Neural cell (in vitro differentiated cells): ENCODE measurements around the gene DAP3. TPM values are rescaled to one million over a fixed set of nuclear protein-coding genes. Genes with fewer than 3 reads are reported as not detected.

Experiments used
- H2AFZ ChIP-seq: fragments of 200-600, 300-800 bp; sonication (generic), shearing (Covaris generic); 2 replicates; pipeline ENCODE4 v1.6.0; 2014; ENCODE audit warnings: low read depth, mild to moderate bottlenecking, antibody characterized with exemption, low read length, moderate library complexity
- H3F3A ChIP-seq: fragments of 200-600 bp; shearing (Covaris generic); 2 replicates; pipeline ENCODE4 v1.6.1; 2016; ENCODE audit warnings: mild to moderate bottlenecking, moderate library complexity, mixed read lengths, antibody characterized with exemption, low read length; ENCODE audit not compliant: insufficient read depth, poor library complexity, severe bottlenecking
- H3K27ac ChIP-seq: fragments of 200-600, 300-800 bp; sonication (generic), shearing (Covaris generic); 2 replicates; pipeline ENCODE4 v1.5.1; 2014; ENCODE audit warnings: mild to moderate bottlenecking, low read length, moderate library complexity
- H3K27me3 ChIP-seq: fragments of 300-800, 200-600 bp; sonication (generic), shearing (Covaris generic); 2 replicates; pipeline ENCODE4 v1.6.0; 2014; ENCODE audit warnings: mild to moderate bottlenecking, low read depth, low read length, moderate library complexity; ENCODE audit not compliant: insufficient read depth
- H3K36me3 ChIP-seq: fragments of 300-800, 200-600 bp; sonication (generic), shearing (Covaris generic); 2 replicates; pipeline ENCODE4 v1.5.1; 2014; ENCODE audit warnings: mild to moderate bottlenecking, antibody characterized with exemption, low read length, moderate library complexity; ENCODE audit not compliant: insufficient read depth
- H3K4me2 ChIP-seq: fragments of 300-800, 200-600 bp; sonication (generic), shearing (Covaris generic); 2 replicates; pipeline ENCODE4 v1.6.0; 2014; ENCODE audit warnings: mild to moderate bottlenecking, low read length
- H3K4me3 ChIP-seq: fragments of 300-800, 200-600 bp; sonication (generic), shearing (Covaris generic); 2 replicates; pipeline ENCODE4 v1.5.1; 2014; ENCODE audit warnings: mild to moderate bottlenecking, low read length, moderate library complexity
- H3K79me2 ChIP-seq: fragments of 200-600 bp; shearing (Covaris generic); replicated peaks from 2 replicates; pipeline ENCODE4 v1.6.0; 2014; ENCODE audit warnings: mild to moderate bottlenecking, low read length, moderate library complexity; ENCODE audit not compliant: insufficient read depth
- H3K9ac ChIP-seq: fragments of 300-800, 200-600 bp; sonication (generic), shearing (Covaris generic); 2 replicates; pipeline ENCODE4 v1.6.1; 2016; ENCODE audit warnings: mild to moderate bottlenecking, low read length, mixed read lengths
- H3K9me2 ChIP-seq: fragments of 200-600 bp; shearing (Covaris generic); 2 replicates; pipeline ENCODE4 v1.6.1; 2016; ENCODE audit warnings: mild to moderate bottlenecking, low read length, mixed read lengths; ENCODE audit not compliant: insufficient read depth
- H3K9me3 ChIP-seq: fragments of 200-600, 300-800 bp; sonication (generic), shearing (Covaris generic); 2 replicates; pipeline ENCODE4 v1.6.1; 2016; ENCODE audit warnings: mild to moderate bottlenecking, mixed run types, low read length, moderate library complexity, mixed read lengths
- H4K20me1 ChIP-seq: fragments of 200-600 bp; shearing (Covaris generic); 2 replicates; pipeline ENCODE4 v1.6.1; 2016; ENCODE audit warnings: mild to moderate bottlenecking, mixed run types; ENCODE audit not compliant: insufficient read depth
- CTCF ChIP-seq: fragments of 450-650 bp; IDR thresholded peaks from 2 replicates; pipeline ENCODE4 v1.5.1; 2014; ENCODE audit warnings: antibody characterized with exemption, mild to moderate bottlenecking, moderate library complexity; ENCODE audit not compliant: poor library complexity, severe bottlenecking
- EP300 ChIP-seq: fragments of 450-650 bp; conservative IDR thresholded peaks from 2 replicates; pipeline ENCODE4 v1.6.1; 2014; ENCODE audit warnings: antibody characterized with exemption, mild to moderate bottlenecking, moderate library complexity; ENCODE audit not compliant: poor library complexity, severe bottlenecking
- MXI1 ChIP-seq: fragments of 450-650 bp; conservative IDR thresholded peaks from 2 replicates; pipeline ENCODE4 v1.6.1; 2014; ENCODE audit warnings: antibody characterized with exemption, mild to moderate bottlenecking; ENCODE audit not compliant: poor library complexity, severe bottlenecking
- POLR2AphosphoS5 ChIP-seq: IDR thresholded peaks from 2 replicates; pipeline ENCODE4 v1.6.1; 2012
- RAD21 ChIP-seq: fragments of 450-650 bp; conservative IDR thresholded peaks from 2 replicates; pipeline ENCODE4 v1.6.1; 2014; ENCODE audit warnings: antibody characterized with exemption, mild to moderate bottlenecking, moderate library complexity
- REST ChIP-seq: IDR thresholded peaks from 2 replicates; pipeline ENCODE4 v1.6.1; 2012; ENCODE audit warnings: borderline replicate concordance
- SMC3 ChIP-seq: fragments of 450-650 bp; conservative IDR thresholded peaks from 2 replicates; pipeline ENCODE4 v1.6.1; 2014; ENCODE audit warnings: antibody characterized with exemption, mild to moderate bottlenecking, moderate library complexity; ENCODE audit not compliant: poor library complexity
- TAF1 ChIP-seq: IDR thresholded peaks from 2 replicates; pipeline ENCODE4 v1.6.1; 2012; ENCODE audit warnings: low read depth
- polyA plus RNA-seq: library from polyadenylated mRNA; depleted of rRNA; stranded (reverse); fragments of >200 nt; gene quantifications from 2 replicates; pipeline ENCODE4 v1.2.3, GENCODE V29; 2014

DAP3 gene
- polyA plus RNA-seq, 1 donor from 2014 or later: 180 TPM

DNA sequence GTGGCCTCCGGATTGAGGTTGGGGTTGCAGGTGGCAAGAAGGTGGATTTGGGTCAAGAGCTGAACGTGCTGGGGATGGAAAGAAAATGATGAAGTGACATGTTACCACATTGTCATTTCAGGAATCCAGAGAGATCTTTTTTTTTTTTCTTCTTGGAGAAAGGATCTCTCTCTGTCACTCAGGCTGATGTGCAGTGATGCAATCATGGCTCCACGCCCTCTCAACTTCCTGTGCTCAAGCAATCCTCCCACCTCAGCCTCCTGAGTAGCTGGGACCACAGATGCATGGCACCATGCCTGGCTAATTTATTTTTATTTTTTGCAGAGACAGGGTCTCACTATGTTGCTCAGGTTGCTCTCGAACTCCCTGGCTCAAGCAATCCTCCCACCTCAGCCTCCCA, 87.5 kb downstream of the DAP3 start:
- Histone ChIP-seq H3K4me3 (no peak overlapping the region), H3K9ac (no peak overlapping the region), H2AFZ (no peak overlapping the region), H3K9me3 (no peaks in the 10 kb centered on the region), H3F3A (no peaks in the 10 kb centered on the region), H3K27ac (no peak overlapping the region), H4K20me1 (no peaks in the 10 kb centered on the region), H3K36me3 (no peaks in the 10 kb centered on the region), H3K79me2 (no peaks in the 10 kb centered on the region), H3K4me2 (no peak overlapping the region), H3K27me3 (no peaks in the 10 kb centered on the region), H3K9me2 (no peaks in the 10 kb centered on the region)
- no peak for TF ChIP-seq CTCF
- TF ChIP-seq SMC3: no peak
- TF ChIP-seq TAF1: no peak
- no peak for TF ChIP-seq RAD21
- TF ChIP-seq POLR2AphosphoS5: no peak

DNA sequence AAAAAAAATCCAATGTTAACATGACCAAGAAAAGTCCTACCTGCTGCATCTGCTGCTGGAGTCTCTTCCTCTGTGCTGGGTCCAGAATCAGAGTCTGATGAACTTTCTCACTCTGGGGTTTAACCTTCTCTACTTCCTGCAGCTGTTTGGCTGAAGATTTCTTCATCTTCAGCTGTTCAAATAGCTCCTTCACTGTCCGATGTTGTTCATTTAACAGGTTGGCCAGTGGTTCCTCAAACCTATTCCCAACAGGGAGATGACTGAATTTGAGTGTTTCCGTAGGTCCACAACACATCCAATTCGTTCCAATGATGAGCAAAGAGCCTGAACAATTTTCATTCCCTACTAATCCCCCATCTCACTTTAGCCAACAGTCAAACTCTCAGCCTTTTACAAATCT, 88.7 kb downstream of the DAP3 start:
- Histone ChIP-seq H3F3A (no peaks in the 10 kb centered on the region), H3K4me3 (no peak overlapping the region), H3K27me3 (no peaks in the 10 kb centered on the region), H3K9me3 (no peaks in the 10 kb centered on the region), H3K4me2 (no peak overlapping the region), H3K27ac (no peak overlapping the region), H2AFZ (no peak overlapping the region), H3K9ac (no peak overlapping the region), H4K20me1 (no peaks in the 10 kb centered on the region), H3K36me3 (no peaks in the 10 kb centered on the region), H3K9me2 (no peaks in the 10 kb centered on the region), H3K79me2 (no peaks in the 10 kb centered on the region)
- TF ChIP-seq TAF1 (no peak), CTCF (no peak), EP300 (no peak), REST (no peak), MXI1 (no peak)

Other genes with a start within 250 kb of the DAP3 start
- 13.7 and 16.2 TPM in 2 replicates for gene ASH1L, start 126.3 kb upstream of the DAP3 start, polyA plus RNA-seq
- 53.8 and 64.5 TPM in 2 replicates for gene MSTO1, start 78.9 kb upstream of the DAP3 start, polyA plus RNA-seq
- 44.0 and 44.4 TPM in 2 replicates for gene YY1AP1, start 317 bp upstream of the DAP3 start, polyA plus RNA-seq
- 24.8 and 30.2 TPM in 2 replicates for gene GON4L, start 168.1 kb downstream of the DAP3 start, polyA plus RNA-seq
- gene SYT11, start 170.5 kb downstream of the DAP3 start, polyA plus RNA-seq: 122 and 127 TPM in 2 replicates
- gene RIT1, start 222.3 kb downstream of the DAP3 start, polyA plus RNA-seq: 78.1 and 83.5 TPM in 2 replicates
- 84.8 and 97.1 TPM in 2 replicates for gene KHDC4, start 245.3 kb downstream of the DAP3 start, polyA plus RNA-seq